Endothelial cell (in vitro differentiated cells): ENCODE data around the gene FGF8. TPM values are rescaled to one million over a fixed set of nuclear protein-coding genes. Genes with fewer than 3 reads are reported as not detected.

Experiments used
- DNase-seq: peaks from one replicate; pipeline ENCODE4 v3.0.0; 2021; ENCODE audit warnings: low spot score
- H3K27ac Mint-ChIP-seq: one replicate; pipeline ENCODE4 v1.8.0; 2021; ENCODE audit warnings: mixed read lengths, inconsistent platforms; ENCODE audit not compliant: unreplicated experiment
- H3K27me3 Mint-ChIP-seq: one replicate; pipeline ENCODE4 v1.8.0; 2021; ENCODE audit warnings: mild to moderate bottlenecking, moderate library complexity, mixed read lengths, inconsistent platforms; ENCODE audit not compliant: unreplicated experiment
- H3K36me3 Mint-ChIP-seq: one replicate; pipeline ENCODE4 v1.8.0; 2021; ENCODE audit warnings: mild to moderate bottlenecking, low read depth, mixed read lengths, inconsistent platforms; ENCODE audit not compliant: unreplicated experiment
- H3K4me1 Mint-ChIP-seq: one replicate; pipeline ENCODE4 v1.8.0; 2021; ENCODE audit warnings: mild to moderate bottlenecking, mixed read lengths, inconsistent platforms; ENCODE audit not compliant: unreplicated experiment
- H3K4me3 Mint-ChIP-seq: one replicate; pipeline ENCODE4 v1.8.0; 2021; ENCODE audit warnings: mild to moderate bottlenecking, mixed read lengths, inconsistent platforms; ENCODE audit not compliant: unreplicated experiment
- H3K9me3 Mint-ChIP-seq: one replicate; pipeline ENCODE4 v1.8.0; 2021; ENCODE audit warnings: mixed read lengths, inconsistent platforms; ENCODE audit not compliant: unreplicated experiment
- CTCF ChIP-seq: fragments of 200-600 bp; sonication (generic); IDR thresholded peaks from one replicate; pipeline ENCODE4 v1.5.0; 2021; ENCODE audit warnings: antibody characterized with exemption; ENCODE audit not compliant: unreplicated experiment
- total RNA-seq: library from RNA; stranded (reverse); fragmentation: NEBNext Ultra II Directional; extraction: Animal tissue kit (Norgen Biotek cat#: 25700); gene quantifications from one replicate; pipeline ENCODE4 v1.2.1, GENCODE V29; 2021; ENCODE audit not compliant: unreplicated experiment

Gene FGF8
- total RNA-seq, 1 donor from 2014 or later: 1.1 TPM

GRCh38 chr10:101817337-101818118, 41.6 kb upstream of the FGF8 start:
- no peak for DNase-seq
- Mint-ChIP-seq H3K27ac (peak overlapping the region; percentile 99), H3K9me3 (no peaks in the 10 kb centered on the region), H3K27me3 (peaks cover 17% of the 10 kb centered on the region), H3K4me3 (peak overlapping the region; percentile 94), H3K4me1 (peaks cover 15% of the 10 kb centered on the region), H3K36me3 (peaks cover 11% of the 10 kb centered on the region)
- TF ChIP-seq CTCF: no peak

DNA sequence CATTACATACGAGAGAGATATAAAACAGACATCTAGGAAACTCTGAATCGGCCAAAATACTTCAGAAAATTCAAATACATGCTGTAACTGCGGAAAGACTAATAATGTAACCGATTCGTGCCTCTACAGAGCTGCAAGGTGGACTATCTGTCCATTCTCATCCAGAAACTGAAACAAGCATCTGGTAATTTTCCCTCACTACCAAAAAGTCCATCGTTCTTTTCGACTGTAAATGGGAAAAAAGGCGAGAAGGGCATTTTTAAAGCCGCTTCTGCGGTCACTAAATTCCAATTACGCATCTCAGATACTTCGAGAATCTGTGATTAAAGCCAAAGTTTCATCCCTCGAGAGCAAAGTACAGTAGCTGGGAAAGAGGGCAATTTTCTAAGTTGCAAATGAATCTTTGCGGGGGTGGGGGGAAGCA, 41.0 kb upstream of the FGF8 start:
- H3K36me3 Mint-ChIP-seq: peaks cover 8% of the 10 kb centered on the region
- no peaks in the 10 kb centered on the region for H3K9me3 Mint-ChIP-seq
- H3K4me1 Mint-ChIP-seq: peaks cover 15% of the 10 kb centered on the region
- peaks cover 15% of the 10 kb centered on the region for H3K27me3 Mint-ChIP-seq
- no peak for TF ChIP-seq CTCF
- no peak for DNase-seq
- peak overlapping the region; percentile 90 for H3K27ac Mint-ChIP-seq
- H3K4me3 Mint-ChIP-seq: peak overlapping the region; percentile 94

DNA sequence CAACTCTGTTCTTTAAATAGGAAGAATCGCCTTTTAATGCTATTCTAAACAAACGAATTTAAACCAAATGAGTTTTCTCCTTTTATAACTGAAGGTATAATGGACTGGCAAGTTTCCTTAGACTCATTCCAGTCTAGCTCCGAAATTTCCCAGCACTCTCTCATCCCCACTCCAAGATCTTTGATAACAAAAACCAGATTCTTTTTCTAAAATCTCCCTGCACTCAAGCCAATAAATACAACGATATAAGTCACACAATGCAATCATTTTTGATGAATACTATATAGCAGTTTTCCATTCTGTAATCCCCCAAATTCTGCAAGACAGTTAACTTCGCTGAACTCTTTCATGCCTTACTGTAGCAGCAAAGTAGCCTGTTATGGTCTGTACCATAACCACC, 40.5 kb upstream of the FGF8 start:
- peaks cover 15% of the 10 kb centered on the region for H3K27me3 Mint-ChIP-seq
- TF ChIP-seq CTCF: no peak
- H3K4me1 Mint-ChIP-seq: peaks cover 15% of the 10 kb centered on the region
- H3K4me3 Mint-ChIP-seq: peak overlapping the region; percentile 94
- peaks cover 2% of the 10 kb centered on the region for H3K36me3 Mint-ChIP-seq
- no peaks in the 10 kb centered on the region for H3K9me3 Mint-ChIP-seq
- DNase-seq: no peak
- H3K27ac Mint-ChIP-seq: peak overlapping the region; percentile 90

DNA sequence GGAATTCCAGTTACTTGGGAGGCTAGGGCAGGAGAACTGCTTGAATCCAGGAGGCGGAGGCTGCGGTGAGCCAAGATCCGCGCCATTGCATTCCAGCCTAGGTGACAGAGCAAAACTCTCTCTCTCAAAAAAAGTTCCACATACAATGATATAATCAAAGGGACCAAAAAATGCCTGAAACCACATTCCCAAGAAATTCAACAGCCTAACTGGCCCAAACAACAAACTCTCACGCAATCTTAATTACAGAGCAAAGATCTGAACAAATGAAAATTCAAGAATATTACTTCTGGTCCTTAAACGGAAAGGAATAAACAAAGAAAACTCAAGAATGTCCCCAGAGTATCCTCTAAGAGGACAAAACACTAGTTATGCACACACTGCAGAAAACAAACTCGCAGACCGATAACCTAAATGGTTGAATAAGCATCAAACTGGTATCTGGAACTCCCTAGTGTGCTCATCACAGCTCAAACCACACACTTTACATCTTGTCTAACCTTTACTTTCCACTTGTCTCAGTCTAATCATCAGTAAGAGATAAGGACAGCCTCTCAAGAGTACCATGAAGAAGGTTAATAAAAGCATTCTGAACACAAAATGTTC, 38.7 kb upstream of the FGF8 start:
- Mint-ChIP-seq H3K4me1 (peaks cover 15% of the 10 kb centered on the region), H3K4me3 (peak overlapping the region; percentile 94), H3K36me3 (peaks cover 5% of the 10 kb centered on the region), H3K9me3 (no peaks in the 10 kb centered on the region), H3K27me3 (peaks cover 11% of the 10 kb centered on the region), H3K27ac (peak overlapping the region; percentile 51)
- DNase-seq: no peak
- TF ChIP-seq CTCF: no peak

GRCh38 chr10:101812606-101813005, 36.7 kb upstream of the FGF8 start:
- H3K27ac Mint-ChIP-seq: no peak overlapping the region
- H3K27me3 Mint-ChIP-seq: peaks cover 2% of the 10 kb centered on the region
- peaks cover 9% of the 10 kb centered on the region for H3K36me3 Mint-ChIP-seq
- H3K4me1 Mint-ChIP-seq: peaks cover 11% of the 10 kb centered on the region
- no peak for DNase-seq
- no peak for TF ChIP-seq CTCF
- no peaks in the 10 kb centered on the region for H3K9me3 Mint-ChIP-seq
- H3K4me3 Mint-ChIP-seq: no peak overlapping the region
